NT2/D1 (cell line): ENCODE data around the gene MSMP.

Source experiments
- YY1 ChIP-seq: IDR thresholded peaks from 2 replicates; pipeline ENCODE4 v1.6.1; 2011; ENCODE audit not compliant: insufficient read length, insufficient read depth
- ZNF274 ChIP-seq: IDR thresholded peaks from 2 replicates; pipeline ENCODE4 v1.6.1; 2011; ENCODE audit warnings: mild to moderate bottlenecking, low read depth, low read length

DNA sequence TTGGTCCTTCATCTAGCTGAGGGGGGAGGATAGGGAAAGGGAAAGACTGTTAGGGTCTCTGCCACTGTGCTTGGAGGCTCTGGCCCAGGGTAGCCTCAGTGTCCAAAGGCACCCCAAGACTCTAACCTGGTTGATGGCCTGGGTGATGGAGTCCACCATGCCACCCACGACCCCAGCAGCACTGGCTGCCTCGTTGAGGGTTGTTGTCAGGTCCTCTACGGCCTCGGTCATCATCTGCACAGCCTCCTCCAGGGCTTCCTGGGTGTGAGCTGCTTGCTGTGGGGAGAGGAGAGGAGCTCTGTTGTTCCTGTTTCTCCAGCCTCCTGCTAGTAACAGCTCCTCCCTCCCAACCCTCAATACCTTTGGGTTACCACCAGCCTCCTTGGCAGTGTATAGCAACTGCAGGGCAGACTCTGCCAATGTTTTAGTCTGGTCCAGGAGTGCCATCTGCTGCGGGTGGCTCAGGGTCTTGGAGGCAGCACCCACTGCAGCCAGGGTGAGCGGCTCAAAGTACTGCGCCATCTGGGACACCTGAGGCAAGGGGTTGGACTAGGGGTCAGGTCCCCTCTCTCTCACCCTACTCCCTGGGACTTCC, 48.1 kb downstream of the MSMP start:
- TF ChIP-seq YY1 (no peak), ZNF274 (no peak)
